ENCODE data around the gene DOCK10.

DOCK10 gene

DNA sequence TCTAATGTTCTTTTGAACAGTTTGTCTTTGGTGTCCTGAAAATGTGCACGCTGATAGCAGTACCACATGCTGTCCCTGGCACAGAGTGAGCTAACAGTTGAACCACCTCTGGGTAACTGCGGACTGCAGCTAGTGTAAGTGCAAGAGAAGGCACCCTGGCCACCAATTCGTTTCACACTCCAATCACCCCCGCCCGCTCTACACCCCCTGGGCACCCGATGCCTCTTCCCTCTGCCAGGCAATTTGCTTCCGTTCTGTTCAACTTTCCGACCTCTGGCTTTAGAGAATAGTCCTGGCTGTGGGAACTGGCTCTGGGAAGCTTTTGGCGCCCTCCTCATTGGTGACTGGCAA, 1.4 kb downstream of the DOCK10 start:
- peak; percentile 38 for DNase-seq

DNA sequence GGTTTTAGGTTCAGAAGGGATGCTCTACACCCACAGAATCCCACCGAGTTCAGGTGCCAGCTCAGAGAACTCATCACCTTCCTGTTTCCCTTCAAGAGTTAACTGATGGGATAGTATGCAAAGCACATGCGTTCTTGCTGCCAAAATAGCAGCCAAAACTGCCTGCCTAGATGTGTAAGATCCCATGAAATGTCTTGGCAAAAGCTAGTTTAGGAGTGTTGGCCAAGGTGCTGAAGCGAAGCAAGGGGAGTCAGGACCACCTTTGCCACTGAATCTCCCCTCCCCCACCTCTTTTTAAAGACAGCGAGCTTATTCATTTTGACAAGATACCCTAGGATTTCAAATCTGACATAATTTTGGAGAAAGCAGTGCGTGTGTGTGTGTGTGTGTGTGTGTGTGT, 2.1 kb downstream of the DOCK10 start:
- DNase-seq, result no peak

DNA sequence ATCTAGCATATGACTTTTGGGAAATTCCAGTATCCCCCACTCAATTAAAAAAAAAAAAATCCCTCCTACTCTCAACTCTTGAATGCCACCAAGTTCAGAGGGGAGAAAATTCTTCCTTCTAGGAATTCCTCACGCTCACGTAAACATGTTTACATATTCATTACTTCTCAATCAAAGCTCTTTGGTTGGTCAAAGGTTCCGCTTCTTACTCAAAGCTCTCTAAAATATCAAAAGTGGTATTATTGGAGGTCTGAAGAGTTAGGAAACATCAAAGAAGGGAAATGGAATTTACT, 4.1 kb downstream of the DOCK10 start:
- DNase-seq, result no peak

DNA sequence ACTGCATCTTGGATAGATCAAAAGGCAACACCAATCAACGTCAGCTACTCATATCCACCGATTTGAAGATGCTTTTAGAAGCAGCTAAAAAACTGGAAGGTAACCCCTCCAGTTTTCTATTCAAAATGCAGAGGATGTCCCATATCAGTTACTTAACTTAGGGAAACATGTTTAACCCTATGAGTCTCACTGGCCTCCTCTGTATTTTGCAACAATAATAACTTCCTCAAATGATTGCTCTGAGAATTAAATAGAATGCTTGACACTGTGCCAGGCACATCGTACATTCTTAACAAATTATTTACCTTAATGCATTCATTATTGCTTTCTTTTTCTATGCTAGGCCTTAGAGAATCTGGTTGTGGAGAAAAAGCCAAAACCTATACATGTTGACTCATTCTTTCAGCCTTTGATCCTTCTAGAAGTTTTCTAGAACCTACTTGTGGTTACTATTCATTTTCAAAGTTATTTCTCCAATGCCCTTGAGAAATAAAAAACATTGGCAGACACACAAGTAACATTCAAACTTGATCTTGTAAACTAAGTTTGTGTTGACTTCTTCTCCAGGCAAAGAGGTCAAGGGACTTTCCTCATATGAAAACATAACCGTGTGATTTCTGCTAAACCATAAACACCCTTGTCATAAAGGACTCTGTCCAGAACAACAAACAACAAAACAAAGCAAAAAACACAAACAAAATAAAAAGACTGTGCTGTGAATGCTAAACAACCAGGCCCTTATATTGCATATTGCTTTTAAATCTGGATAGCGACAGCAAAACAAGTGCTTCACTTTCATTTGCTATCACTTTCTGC, 4.6 kb downstream of the DOCK10 start:
- no peak for DNase-seq

DNA sequence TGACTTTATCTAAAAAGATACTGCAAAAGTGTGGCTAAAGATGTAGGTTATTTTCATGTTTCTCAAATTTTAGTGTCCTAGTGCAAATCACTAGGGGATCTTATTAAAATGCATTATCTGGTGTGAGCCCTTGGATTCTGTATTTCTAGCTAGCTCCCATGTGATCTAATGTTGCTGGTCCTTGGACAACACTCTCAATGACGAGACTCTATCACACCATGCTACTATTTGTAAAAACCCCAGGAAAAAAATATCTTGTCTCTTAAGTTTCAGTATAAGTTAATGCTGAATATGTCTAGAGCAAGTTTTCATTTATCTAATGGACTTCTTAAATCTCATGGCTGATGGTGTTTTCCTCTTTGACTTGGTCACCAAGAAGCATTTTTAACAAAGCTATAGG, 5.8 kb downstream of the DOCK10 start:
- no peak for DNase-seq

DNA sequence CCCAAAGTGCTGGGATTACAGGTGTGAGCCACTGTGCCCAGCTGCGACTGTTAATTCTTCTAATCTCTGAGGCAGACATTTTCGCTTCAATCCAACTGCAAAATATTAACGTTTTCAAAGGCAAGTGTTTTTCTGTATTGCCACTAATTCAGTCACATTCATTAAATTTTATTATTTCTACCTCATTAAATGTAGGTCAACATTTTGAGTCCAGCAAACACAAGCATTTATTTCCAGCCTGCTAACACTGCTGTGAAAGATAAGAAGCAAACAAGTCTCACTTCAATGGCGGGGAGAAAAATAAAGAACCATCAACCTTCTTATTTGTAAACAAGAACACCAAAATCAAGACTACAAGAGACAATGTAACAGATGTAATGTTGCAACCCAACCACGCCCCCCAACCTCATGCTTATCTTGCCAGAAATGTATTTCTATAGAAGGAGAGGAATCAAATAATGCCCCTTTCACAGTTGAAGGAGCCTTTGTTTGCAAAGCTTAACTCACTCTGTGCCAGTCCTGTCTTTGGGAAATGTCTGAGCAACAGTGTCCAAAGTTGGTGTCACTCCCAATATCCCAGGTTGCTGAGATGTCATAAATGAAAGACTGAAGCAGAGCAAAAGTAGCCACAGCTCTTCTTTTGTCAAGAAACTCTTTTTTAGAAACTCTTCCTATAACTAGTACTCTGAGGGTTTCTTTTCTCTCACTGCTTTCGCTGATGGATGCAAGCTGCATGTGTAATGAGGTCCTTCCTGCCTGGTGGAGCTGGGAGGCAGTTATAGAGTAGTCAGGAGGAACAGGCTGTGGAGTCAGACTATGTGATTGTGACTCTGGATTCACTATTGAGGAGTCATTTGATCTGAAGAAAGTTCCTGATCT, 8.6 kb downstream of the DOCK10 start:
- no peak for DNase-seq

DNA sequence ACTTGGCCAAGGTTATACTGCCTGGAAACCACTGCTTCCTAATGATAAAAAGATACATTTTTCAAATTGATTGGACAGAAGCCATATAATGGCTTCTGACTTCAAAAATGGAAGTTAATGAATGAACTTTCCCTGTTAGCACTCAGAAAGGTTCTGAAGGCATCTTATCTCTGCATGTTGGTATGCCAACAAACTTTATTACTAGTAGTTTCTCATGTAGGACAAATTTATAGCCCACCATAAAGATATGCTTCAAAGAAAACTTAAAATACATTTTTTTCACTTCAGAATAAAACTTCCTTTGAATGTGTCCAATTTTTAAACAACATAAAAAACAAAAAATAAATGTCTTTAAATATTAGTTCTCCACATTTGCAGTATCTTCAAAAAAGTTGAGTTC, 10.0 kb downstream of the DOCK10 start:
- no peak for DNase-seq

DNA sequence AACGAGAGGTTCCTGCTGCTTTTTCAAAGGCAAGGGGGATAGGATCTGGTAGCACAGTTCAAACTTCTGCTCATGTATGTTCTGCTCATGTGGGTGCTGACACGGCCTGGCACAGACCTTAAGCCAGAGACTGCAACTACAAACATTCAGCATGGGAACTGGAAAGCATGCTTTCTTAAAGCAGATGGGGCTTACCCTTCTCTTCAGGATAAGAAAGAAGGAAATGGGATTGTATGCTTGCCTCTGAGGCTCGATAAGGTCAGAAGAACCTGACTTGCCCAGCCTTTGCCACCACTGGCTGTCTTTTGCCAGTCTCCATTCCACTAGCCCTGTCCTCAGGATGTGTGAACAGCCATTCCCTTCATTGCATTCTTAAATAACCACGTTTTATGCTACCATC, 10.7 kb downstream of the DOCK10 start:
- DNase-seq, result no peak

DNA sequence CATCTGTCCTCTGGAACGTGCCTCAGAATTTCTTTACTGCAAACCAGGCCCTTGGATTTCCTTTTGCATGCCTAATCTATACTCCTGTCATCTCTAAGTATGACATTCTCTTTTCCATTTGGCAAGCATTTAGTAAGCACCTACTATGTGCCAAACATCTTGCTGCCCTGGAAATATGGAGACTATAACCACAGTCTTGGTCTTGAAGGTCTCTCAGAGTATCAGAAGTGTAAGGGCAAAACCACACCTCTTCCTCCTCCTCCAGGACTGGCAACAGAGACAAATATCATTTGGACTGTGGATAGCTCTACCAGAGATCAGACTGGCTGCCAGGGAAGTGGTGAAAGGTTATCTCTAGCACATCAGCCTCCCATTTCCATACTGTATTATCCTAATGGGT, 11.4 kb downstream of the DOCK10 start:
- no peak for DNase-seq

DNA sequence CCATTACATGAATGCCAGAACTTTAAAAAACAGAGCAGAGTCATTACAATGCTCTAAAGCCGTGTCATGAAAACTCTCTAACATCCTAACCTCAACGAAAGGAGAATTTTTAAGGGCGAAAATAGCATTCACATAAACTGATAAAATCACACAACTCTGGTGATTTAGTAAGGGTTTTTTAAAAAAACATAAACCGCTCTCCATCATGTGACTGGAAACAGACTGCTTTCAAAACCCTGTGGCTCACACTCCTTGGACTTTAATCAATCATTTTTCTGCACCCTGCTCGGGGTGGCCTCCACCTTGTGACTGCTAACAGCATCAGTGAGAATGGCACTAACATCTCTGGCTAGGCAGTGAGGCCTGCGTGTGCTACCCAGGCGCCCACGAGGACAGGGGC, 12.1 kb downstream of the DOCK10 start:
- DNase-seq, result no peak

DNA sequence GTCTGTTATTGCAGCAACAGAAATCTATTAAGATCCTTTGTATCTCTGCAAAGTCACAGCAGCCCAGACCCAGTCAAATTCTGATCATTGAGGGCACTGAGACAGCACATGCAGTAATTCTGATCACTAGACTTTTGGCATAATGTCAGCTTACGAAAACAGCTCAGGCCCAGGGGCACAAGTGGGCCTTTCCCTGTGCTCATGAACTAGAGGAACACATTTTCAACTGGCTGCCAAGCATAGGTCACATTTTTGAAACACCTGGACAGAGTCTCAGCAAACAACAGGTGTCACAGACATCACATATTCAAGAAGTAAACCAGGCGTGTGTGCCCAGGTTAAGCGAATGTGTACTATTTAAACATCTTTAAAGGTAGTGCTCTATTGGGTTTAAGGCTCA, 13.7 kb downstream of the DOCK10 start:
- DNase-seq, result no peak

DNA sequence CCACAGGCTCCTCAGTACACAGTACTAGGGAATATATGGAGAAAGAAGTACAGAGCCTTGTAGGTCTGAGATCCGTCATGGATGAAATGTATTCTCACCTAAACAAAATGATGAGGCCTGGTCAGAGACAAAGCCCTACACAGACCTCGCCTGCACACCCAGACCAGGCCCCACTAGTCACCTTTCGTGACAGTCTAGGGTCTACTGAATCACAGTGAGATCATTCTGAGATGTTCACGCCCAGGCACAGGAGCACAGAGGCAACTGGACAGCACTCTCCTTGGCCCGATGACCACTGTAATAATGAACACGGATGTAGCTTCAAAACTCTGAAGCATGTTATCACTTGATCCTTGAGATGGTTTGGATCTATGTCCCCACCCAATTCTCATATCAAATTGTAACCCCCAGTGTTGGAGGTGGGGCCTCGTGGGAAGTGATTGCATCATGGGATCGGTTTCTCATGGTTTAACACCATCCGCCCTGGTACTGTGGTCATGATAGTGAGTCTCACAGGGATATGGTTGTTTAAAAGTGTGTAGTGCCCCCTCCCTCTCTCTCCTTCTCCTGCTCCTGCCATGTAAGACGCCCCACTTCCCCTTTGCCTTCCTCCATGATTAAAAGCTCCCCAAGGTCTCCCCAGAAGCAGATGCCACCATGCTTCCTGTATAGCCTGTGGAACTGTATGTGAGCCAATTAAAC, 15.1 kb downstream of the DOCK10 start:
- DNase-seq, result no peak

DNA sequence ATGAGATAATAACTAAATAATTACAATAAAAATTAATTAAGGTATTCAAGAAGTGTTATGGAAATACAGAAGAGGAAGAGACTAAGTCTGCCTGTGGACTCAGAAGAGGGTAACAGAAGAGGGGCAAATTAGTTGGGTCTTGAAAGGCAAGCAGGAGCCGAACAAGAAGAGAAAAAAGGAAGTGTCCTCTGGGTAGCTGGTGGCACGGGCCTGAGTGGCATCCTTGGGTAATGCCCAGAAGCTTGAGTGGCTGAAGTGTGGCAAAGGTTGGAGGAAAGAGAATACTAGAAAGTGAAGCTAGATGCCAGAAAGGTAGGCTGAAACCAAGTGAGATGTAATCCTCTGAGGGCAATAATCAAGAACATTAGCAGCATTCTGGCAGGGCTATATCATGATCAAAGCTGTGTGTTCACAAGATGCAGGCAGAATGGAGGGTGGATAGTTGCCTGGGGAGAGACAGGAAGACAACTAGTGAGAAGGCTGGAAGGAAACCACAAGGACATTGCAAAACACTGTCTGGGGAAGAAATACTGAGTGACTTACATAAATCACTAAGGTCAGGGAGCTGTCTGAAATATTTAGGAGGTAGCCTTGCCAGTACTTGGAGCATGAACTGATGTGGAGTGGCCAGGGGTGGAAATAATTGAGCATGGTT, 16.2 kb downstream of the DOCK10 start:
- DNase-seq, result no peak

DNA sequence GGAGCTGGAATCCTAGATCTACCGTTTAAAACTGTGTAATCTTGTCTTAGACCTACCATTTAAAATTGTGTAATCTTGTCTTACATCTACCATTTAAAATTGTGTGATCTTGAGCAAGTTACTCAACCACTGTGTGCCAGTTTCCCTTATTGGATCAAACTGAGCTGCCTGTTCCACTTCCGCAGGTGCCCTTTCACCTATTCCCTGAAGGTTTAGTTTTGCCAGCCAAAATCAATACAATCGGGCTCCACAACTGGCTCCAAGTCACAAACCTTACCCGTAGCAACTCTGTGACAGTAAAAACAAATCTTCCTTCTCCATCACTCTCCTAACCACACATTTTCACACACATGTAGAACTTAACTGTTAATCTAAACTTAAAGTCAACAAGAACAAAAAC, 20.1 kb downstream of the DOCK10 start:
- no peak for DNase-seq

DNA sequence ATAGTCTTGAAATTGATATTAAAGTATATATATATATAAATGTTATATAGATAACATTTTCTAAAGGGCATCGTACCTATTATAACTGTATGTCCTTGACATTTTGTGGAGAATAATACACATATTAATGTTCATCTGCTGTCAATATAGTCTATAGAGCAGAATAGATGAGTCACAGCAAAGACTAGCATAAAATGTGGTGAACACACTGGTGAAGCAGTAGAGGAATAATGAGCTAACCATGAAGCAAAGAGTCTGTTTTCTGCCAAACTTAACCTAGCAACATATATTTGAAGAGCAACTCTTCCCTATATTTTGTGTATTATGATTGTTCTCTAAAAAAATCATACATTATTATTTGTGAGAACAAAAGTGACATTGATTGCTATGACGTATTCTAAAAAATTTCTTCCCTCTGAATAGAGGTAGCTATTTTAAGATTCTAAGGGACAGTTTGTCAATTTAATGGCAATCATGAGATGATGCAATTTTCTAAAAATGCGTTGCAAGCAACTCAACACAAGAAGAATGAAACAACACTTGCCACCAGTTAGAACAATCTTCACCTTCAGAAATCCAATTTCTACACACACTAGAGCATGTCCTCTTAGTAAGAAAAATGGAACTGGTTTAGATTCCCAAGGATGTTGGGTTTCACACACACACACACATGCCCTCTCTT, 22.0 kb downstream of the DOCK10 start:
- DNase-seq, result no peak

DNA sequence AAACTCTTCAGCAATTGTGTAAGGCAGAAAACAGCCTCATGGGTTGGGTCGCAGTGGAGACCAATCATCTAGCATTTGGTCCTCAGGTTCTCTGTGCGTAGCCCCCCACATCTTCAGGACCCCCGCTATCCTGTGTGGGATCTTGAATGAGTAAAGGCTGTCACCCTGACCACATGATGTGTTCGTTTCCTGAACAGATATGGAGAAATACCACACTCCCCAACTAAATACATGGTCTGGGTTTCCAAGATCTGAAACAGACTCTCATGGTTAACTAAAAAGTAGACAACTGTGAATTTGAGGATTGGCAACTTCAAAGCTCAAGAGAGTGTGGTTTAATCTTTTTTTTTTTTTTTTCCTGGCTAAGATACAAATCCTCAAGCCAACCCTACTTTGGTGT, 23.2 kb downstream of the DOCK10 start:
- DNase-seq, result no peak

DNA sequence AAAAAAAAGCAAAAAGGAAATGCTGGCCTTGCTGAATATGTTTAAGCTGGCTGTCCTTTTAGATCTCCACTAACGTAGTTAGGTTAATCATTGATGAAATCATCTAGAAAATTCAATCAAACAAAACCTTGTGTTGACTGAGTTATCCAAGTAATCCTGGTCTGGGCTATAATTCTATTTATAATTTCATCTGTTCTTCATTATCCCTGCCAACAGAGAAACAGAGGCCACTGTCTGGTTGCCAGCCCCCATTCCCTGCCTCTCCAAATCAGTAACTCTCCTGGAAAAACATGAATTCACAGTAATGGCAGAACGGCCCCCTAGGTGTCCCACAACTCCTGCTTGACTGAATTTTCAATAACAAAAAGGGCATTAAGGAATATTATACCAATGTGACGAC, 24.6 kb downstream of the DOCK10 start:
- DNase-seq, result no peak

DNA sequence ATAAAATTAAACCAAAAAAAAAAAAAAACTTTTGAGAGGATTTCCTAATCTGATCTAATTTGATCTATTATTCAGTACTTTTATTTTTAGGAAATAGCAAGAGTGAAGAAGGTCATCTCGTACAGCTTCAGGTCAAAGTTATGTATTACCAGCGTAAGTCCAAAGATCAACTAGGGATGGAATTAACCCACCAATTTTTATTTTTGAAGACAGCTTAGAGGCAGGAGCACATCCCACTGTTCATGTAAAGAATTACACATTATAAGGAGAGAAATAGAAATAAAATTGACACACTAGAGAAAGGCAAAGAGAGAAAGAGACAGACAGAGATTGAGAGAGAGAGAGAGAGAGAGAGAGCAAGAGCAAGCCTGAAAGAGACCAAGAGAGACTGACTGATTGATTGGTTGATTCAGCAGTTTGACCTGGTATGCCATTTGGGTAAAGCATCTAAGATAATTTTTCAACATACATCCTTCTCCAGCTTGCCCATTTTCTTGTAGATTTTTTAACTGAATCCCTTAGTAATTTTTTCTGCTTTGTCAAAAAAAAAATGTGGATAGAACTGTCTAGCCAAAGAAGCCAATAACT, 25.1 kb downstream of the DOCK10 start:
- DNase-seq, result no peak

DNA sequence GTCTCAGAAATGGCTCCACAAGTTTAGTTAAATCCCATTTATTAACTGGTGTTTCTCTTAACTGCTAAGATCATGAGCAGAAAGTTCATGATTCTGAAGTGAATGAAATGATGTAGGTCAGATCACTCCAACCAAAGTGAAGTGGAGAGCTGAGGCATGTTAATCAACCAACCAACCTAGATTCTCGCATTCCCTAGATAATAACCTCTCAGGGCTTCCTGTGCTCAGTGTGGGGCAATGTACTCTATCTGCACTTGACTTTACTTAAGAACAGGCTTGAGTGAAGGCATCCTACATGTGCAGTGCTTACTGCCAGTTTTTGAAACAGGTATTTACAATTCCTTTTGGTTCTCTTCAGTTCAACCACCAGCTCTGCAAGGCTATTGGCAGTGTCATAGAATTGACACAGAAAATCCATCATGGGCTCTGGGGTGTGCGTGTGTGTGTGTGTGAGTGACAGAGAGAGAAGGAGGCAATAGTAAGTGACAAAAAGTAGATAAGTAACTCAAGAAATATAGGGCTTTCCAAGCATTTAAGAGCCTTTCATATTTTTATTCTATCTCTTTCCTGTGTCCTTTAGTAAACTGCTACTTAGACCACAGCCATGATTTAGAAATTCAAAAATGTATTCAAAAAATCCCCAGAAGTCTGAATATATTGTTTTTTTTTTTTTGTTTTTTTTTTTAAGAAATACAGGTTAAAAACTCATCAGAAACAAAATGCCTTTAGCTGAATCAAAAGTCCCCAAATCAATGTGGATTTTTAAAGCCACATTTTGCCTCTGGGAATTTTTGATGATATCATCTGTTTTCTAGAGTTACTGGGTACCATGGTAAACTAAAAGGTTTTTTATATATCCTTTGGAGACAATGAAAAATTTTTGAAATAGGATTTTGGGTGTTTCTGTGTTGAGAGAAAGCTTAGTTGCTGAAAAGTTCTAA, 28.6 kb downstream of the DOCK10 start:
- DNase-seq, result no peak

DNA sequence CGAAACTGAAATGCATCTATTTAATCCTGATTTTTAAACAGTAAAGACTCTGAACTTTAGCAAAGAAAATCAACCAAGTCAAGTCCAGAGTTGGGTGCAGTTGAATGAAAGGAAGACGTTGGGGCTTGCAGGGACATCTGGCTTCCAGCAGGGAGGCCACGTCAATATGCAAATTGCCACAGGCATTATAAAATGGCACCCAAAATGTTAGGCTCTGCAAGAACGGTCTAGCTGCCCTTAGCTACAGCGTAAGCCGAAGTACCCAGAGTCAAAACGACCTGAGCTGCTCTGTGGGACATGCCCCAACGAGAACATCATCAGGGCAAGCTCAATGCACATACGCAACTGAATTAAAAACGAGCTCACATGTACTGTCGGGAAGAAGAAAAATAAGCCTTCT, 30.7 kb downstream of the DOCK10 start:
- no peak for DNase-seq

DNA sequence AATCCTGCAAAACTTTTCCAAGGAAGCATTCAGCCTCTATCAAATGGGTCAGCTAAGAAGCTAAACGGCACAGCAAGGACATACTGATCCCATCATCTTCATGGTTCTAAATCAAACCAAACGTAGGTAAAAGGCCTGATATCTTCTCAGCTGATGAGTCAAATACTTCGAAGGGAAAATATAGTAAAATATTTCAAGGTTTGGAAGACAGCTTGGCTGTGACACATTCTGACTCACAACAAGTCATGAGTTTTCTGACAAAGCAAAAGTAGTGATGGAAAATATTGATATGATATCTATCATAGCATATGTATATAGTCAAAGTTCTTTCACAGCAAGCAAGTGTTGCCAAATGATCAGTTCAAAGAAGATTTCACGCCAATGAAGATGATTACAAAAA, 31.5 kb downstream of the DOCK10 start:
- no peak for DNase-seq
